SK-N-SH treated with all-trans-retinoic acid at 6 μM for 48 hours (cell line): ENCODE measurements around the gene FAM124A.

Experiments
- ATAC-seq: fragments of 200-7000 bp; cut with Tn5 transposase; 3 replicates; pipeline ENCODE4 v1.9.1; 2020; ENCODE audit warnings: mild to moderate bottlenecking, moderate library complexity
- ARNTL ChIP-seq: fragments of 450-650 bp; formaldehyde crosslinking; IDR thresholded peaks from 2 replicates; pipeline ENCODE4 v1.5.0; 2020; ENCODE audit warnings: low read depth, mild to moderate bottlenecking, moderate library complexity, borderline replicate concordance
- BACH2 ChIP-seq: fragments of 250-450 bp; sonication (Bioruptor Pico); IDR thresholded peaks from 2 replicates; pipeline ENCODE4 v1.9.0; 2021; ENCODE audit warnings: mild to moderate bottlenecking, borderline replicate concordance
- CSDC2 ChIP-seq: fragments of 250-450 bp; sonication (Bioruptor Pico); IDR thresholded peaks from 2 replicates; pipeline ENCODE4 v1.5.0; 2020; ENCODE audit warnings: mild to moderate bottlenecking, moderate library complexity
- ESRRG ChIP-seq: fragments of 250-450 bp; sonication (Bioruptor Pico); IDR thresholded peaks from 2 replicates; pipeline ENCODE4 v1.6.1; 2021; ENCODE audit warnings: mild to moderate bottlenecking
- GLIS3 ChIP-seq: fragments of 250-450 bp; sonication (Bioruptor Pico); IDR thresholded peaks from 2 replicates; pipeline ENCODE4 v1.5.0; 2020; ENCODE audit warnings: mild to moderate bottlenecking, moderate library complexity
- ISL1 ChIP-seq: fragments of 250-450 bp; sonication (Bioruptor Pico); IDR thresholded peaks from 2 replicates; pipeline ENCODE4 v2.1.2; 2022; ENCODE audit warnings: mild to moderate bottlenecking, moderate library complexity
- OSR1 ChIP-seq: fragments of 250-450 bp; sonication (Bioruptor Pico); IDR thresholded peaks from 2 replicates; pipeline ENCODE4 v1.8.0; 2022; ENCODE audit warnings: moderate library complexity, mild to moderate bottlenecking, inconsistent platforms
- PPARA ChIP-seq: fragments of 250-450 bp; sonication (Bioruptor Pico); IDR thresholded peaks from 2 replicates; pipeline ENCODE4 v1.5.0; 2020; ENCODE audit warnings: mild to moderate bottlenecking, borderline replicate concordance
- RARB ChIP-seq: fragments of 250-450 bp; sonication (Bioruptor Pico); IDR thresholded peaks from 2 replicates; pipeline ENCODE4 v1.8.0; 2021; ENCODE audit warnings: mild to moderate bottlenecking, moderate library complexity
- SNAI2 ChIP-seq: fragments of 250-450 bp; sonication (Bioruptor Pico); IDR thresholded peaks from 2 replicates; pipeline ENCODE4 v1.5.0; 2020; ENCODE audit warnings: mild to moderate bottlenecking, moderate library complexity
- TCF4 ChIP-seq: fragments of 250-450 bp; sonication (Bioruptor Pico); IDR thresholded peaks from 2 replicates; pipeline ENCODE4 v1.8.0; 2021; ENCODE audit warnings: mild to moderate bottlenecking, moderate library complexity, borderline replicate concordance
- TOX ChIP-seq: fragments of 250-450 bp; sonication (Bioruptor Pico); IDR thresholded peaks from 2 replicates; pipeline ENCODE4 v1.8.0; 2021; ENCODE audit warnings: mild to moderate bottlenecking, moderate library complexity, borderline replicate concordance
- ZC3H10 ChIP-seq: fragments of 250-450 bp; sonication (Bioruptor Pico); IDR thresholded peaks from 2 replicates; pipeline ENCODE4 v1.5.1; 2021; ENCODE audit warnings: mild to moderate bottlenecking, moderate library complexity
- ZFP3 ChIP-seq: fragments of 250-450 bp; sonication (Bioruptor Pico); IDR thresholded peaks from 2 replicates; pipeline ENCODE4 v1.5.0; 2020; ENCODE audit warnings: mild to moderate bottlenecking, moderate library complexity
- ZFP30 ChIP-seq: fragments of 450-650 bp; formaldehyde crosslinking; IDR thresholded peaks from 2 replicates; pipeline ENCODE4 v1.5.0; 2022; ENCODE audit warnings: mild to moderate bottlenecking, moderate library complexity
- ZNF565 ChIP-seq: fragments of 450-650 bp; formaldehyde crosslinking; conservative IDR thresholded peaks from 2 replicates; pipeline ENCODE4 v1.5.0; 2020; ENCODE audit warnings: low read depth, mild to moderate bottlenecking, moderate library complexity
- ZNF70 ChIP-seq: fragments of 450-650 bp; formaldehyde crosslinking; IDR thresholded peaks from 2 replicates; pipeline ENCODE4 v1.5.0; 2020; ENCODE audit warnings: mild to moderate bottlenecking, moderate library complexity
- ZNF8 ChIP-seq: fragments of 450-650 bp; formaldehyde crosslinking; IDR thresholded peaks from 2 replicates; pipeline ENCODE4 v1.5.0; 2020; ENCODE audit warnings: mild to moderate bottlenecking, moderate library complexity
- TF ChIP-seq, protein P1 (sequence below): fragments of 250-450 bp; sonication (Bioruptor Pico); IDR thresholded peaks from 2 replicates; pipeline ENCODE4 v1.5.1; 2020; ENCODE audit warnings: low read depth, mild to moderate bottlenecking, moderate library complexity
- TF ChIP-seq, protein P2 (sequence below): fragments of 250-450 bp; sonication (Bioruptor Pico); IDR thresholded peaks from 2 replicates; pipeline ENCODE4 v1.5.1; 2021; ENCODE audit warnings: mild to moderate bottlenecking, moderate library complexity
- TF ChIP-seq, protein P3 (sequence below): fragments of 250-450 bp; sonication (Bioruptor Pico); IDR thresholded peaks from 2 replicates; pipeline ENCODE4 v1.5.0; 2020; ENCODE audit warnings: mild to moderate bottlenecking, moderate library complexity
- TF ChIP-seq, protein P4 (sequence below): fragments of 250-450 bp; sonication (Bioruptor Pico); IDR thresholded peaks from 2 replicates; pipeline ENCODE4 v1.8.0; 2020; ENCODE audit warnings: mild to moderate bottlenecking, moderate library complexity, borderline replicate concordance

Gene FAM124A

DNA sequence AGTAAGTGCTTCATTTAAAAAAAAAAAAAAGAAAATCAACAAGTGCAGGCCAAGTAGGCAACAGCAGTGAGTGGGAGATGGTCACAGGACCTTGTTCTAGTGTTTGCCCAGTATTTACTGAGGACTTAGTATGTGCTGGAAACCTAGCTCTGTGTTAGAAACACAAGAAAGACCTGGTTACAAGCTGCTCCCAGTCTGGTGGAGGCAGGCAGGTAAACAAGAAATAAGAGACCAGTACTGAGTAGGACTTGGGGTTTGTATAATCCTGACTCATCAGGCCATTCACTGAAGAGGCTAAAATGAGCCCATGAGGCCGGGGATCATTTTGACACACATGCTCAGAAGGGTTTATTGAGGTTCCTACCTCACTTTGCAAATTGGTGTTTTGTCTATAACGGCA is 95.8 kb downstream of the FAM124A start:
- no peak for TF ChIP-seq TOX (CRISPR knock-in tag)
- TF ChIP-seq ZFP3, result no peak
- no peak for TF ChIP-seq ISL1
- TF ChIP-seq ZC3H10 (CRISPR knock-in tag), result no peak
- no peak for TF ChIP-seq OSR1 (CRISPR knock-in tag)
- no peak for TF ChIP-seq BACH2 (CRISPR knock-in tag)
- TF ChIP-seq, protein P1, sequence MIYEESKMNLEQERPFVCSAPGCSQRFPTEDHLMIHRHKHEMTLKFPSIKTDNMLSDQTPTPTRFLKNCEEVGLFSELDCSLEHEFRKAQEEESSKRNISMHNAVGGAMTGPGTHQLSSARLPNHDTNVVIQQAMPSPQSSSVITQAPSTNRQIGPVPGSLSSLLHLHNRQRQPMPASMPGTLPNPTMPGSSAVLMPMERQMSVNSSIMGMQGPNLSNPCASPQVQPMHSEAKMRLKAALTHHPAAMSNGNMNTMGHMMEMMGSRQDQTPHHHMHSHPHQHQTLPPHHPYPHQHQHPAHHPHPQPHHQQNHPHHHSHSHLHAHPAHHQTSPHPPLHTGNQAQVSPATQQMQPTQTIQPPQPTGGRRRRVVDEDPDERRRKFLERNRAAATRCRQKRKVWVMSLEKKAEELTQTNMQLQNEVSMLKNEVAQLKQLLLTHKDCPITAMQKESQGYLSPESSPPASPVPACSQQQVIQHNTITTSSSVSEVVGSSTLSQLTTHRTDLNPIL, result no peak
- TF ChIP-seq ZFP30 (CRISPR knock-in tag), result no peak
- TF ChIP-seq ZNF565 (CRISPR knock-in tag), result no peak
- TF ChIP-seq, protein P2, sequence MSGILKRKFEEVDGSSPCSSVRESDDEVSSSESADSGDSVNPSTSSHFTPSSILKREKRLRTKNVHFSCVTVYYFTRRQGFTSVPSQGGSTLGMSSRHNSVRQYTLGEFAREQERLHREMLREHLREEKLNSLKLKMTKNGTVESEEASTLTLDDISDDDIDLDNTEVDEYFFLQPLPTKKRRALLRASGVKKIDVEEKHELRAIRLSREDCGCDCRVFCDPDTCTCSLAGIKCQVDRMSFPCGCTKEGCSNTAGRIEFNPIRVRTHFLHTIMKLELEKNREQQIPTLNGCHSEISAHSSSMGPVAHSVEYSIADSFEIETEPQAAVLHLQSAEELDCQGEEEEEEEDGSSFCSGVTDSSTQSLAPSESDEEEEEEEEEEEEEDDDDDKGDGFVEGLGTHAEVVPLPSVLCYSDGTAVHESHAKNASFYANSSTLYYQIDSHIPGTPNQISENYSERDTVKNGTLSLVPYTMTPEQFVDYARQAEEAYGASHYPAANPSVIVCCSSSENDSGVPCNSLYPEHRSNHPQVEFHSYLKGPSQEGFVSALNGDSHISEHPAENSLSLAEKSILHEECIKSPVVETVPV (CRISPR knock-in tag), result no peak
- TF ChIP-seq SNAI2 (CRISPR knock-in tag), result no peak
- TF ChIP-seq, protein P3, sequence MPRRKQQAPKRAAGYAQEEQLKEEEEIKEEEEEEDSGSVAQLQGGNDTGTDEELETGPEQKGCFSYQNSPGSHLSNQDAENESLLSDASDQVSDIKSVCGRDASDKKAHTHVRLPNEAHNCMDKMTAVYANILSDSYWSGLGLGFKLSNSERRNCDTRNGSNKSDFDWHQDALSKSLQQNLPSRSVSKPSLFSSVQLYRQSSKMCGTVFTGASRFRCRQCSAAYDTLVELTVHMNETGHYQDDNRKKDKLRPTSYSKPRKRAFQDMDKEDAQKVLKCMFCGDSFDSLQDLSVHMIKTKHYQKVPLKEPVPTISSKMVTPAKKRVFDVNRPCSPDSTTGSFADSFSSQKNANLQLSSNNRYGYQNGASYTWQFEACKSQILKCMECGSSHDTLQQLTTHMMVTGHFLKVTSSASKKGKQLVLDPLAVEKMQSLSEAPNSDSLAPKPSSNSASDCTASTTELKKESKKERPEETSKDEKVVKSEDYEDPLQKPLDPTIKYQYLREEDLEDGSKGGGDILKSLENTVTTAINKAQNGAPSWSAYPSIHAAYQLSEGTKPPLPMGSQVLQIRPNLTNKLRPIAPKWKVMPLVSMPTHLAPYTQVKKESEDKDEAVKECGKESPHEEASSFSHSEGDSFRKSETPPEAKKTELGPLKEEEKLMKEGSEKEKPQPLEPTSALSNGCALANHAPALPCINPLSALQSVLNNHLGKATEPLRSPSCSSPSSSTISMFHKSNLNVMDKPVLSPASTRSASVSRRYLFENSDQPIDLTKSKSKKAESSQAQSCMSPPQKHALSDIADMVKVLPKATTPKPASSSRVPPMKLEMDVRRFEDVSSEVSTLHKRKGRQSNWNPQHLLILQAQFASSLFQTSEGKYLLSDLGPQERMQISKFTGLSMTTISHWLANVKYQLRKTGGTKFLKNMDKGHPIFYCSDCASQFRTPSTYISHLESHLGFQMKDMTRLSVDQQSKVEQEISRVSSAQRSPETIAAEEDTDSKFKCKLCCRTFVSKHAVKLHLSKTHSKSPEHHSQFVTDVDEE (CRISPR knock-in tag), result no peak
- no peak for TF ChIP-seq ESRRG (CRISPR knock-in tag)
- TF ChIP-seq, protein P4, sequence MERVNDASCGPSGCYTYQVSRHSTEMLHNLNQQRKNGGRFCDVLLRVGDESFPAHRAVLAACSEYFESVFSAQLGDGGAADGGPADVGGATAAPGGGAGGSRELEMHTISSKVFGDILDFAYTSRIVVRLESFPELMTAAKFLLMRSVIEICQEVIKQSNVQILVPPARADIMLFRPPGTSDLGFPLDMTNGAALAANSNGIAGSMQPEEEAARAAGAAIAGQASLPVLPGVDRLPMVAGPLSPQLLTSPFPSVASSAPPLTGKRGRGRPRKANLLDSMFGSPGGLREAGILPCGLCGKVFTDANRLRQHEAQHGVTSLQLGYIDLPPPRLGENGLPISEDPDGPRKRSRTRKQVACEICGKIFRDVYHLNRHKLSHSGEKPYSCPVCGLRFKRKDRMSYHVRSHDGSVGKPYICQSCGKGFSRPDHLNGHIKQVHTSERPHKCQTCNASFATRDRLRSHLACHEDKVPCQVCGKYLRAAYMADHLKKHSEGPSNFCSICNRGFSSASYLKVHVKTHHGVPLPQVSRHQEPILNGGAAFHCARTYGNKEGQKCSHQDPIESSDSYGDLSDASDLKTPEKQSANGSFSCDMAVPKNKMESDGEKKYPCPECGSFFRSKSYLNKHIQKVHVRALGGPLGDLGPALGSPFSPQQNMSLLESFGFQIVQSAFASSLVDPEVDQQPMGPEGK (CRISPR knock-in tag), result no peak
- no peak for TF ChIP-seq ZNF8 (CRISPR knock-in tag)
- no peak for TF ChIP-seq GLIS3 (CRISPR knock-in tag)
- TF ChIP-seq ZNF70 (CRISPR knock-in tag), result no peak
- no peak for TF ChIP-seq RARB (CRISPR knock-in tag)
- no peak for TF ChIP-seq PPARA (CRISPR knock-in tag)
- TF ChIP-seq, all 23 proteins: peak for 0
- ATAC-seq, result no peak

DNA sequence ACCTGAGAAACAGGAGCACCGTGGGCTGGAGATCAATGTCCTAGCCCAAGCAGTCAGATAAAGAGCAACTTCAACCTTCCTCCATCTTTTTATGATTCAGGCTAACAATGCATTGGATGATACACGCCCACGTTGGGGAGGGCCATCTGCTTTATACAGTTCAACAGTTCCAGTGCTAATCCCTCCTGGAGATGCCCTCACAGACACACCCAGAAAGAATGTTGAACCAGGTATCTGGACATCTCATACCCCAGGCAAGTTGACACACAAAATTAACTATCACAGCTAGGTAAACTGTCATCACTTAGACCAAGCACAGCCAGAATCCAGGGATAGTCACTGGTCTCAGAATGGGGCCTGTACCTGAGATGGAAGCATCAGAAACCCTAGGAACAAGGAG is 96.7 kb downstream of the FAM124A start:
- TF ChIP-seq ZFP3, result no peak
- TF ChIP-seq OSR1 (CRISPR knock-in tag), result no peak
- no peak for TF ChIP-seq CSDC2 (CRISPR knock-in tag)
- no peak for TF ChIP-seq ZC3H10 (CRISPR knock-in tag)
- no peak for TF ChIP-seq SNAI2 (CRISPR knock-in tag)
- TF ChIP-seq, protein P4 (CRISPR knock-in tag), result no peak
- TF ChIP-seq ISL1, result no peak
- TF ChIP-seq ZNF8 (CRISPR knock-in tag), result no peak
- TF ChIP-seq TCF4 (CRISPR knock-in tag), result no peak
- TF ChIP-seq ARNTL, result no peak
- no peak for TF ChIP-seq PPARA (CRISPR knock-in tag)
- TF ChIP-seq, protein P2 (CRISPR knock-in tag), result no peak
- TF ChIP-seq, protein P1, result no peak
- TF ChIP-seq ZNF565 (CRISPR knock-in tag), result no peak
- no peak for TF ChIP-seq TOX (CRISPR knock-in tag)
- no peak for TF ChIP-seq RARB (CRISPR knock-in tag)
- no peak for TF ChIP-seq ZNF70 (CRISPR knock-in tag)
- TF ChIP-seq ZFP30 (CRISPR knock-in tag), result no peak
- TF ChIP-seq, protein P3 (CRISPR knock-in tag), result no peak
- ATAC-seq, result no peak
